ENCODE results near the gene EPHB6. TPM values are rescaled to one million over a fixed set of nuclear protein-coding genes. Genes with fewer than 3 reads are reported as not detected.

EPHB6 gene
- total RNA-seq, 1 donor from 2014 or later, result 3.3 TPM

- no peak overlapping the region for H3K4me3 ChIP-seq (ENCODE audit: low read depth, low read length)
- TF ChIP-seq, protein P1, sequence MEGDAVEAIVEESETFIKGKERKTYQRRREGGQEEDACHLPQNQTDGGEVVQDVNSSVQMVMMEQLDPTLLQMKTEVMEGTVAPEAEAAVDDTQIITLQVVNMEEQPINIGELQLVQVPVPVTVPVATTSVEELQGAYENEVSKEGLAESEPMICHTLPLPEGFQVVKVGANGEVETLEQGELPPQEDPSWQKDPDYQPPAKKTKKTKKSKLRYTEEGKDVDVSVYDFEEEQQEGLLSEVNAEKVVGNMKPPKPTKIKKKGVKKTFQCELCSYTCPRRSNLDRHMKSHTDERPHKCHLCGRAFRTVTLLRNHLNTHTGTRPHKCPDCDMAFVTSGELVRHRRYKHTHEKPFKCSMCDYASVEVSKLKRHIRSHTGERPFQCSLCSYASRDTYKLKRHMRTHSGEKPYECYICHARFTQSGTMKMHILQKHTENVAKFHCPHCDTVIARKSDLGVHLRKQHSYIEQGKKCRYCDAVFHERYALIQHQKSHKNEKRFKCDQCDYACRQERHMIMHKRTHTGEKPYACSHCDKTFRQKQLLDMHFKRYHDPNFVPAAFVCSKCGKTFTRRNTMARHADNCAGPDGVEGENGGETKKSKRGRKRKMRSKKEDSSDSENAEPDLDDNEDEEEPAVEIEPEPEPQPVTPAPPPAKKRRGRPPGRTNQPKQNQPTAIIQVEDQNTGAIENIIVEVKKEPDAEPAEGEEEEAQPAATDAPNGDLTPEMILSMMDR (IDR thresholded peaks at IDR 0.05; ENCODE audit: insufficient read depth, low read length, poor library complexity, severe bottlenecking), result no peak
- H3K36me3 ChIP-seq (ENCODE audit: control insufficient read depth, insufficient read depth, low read length), result no peaks in the 10 kb centered on the region
- no peak for DNase-seq (ENCODE audit: low read depth)
- no peaks in the 10 kb centered on the region for H3K27me3 ChIP-seq (ENCODE audit: control insufficient read depth, insufficient read depth, low read length)
These were observed 41.6 kb upstream of the EPHB6 start for GRCh38 chr7:142813226-142813625.

- TF ChIP-seq, protein P1 (IDR thresholded peaks at IDR 0.05; ENCODE audit: insufficient read depth, low read length, poor library complexity, severe bottlenecking), result no peak
- no peak for DNase-seq (ENCODE audit: low read depth)
- H3K27me3 ChIP-seq (ENCODE audit: control insufficient read depth, insufficient read depth, low read length), result no peaks in the 10 kb centered on the region
- H3K36me3 ChIP-seq (ENCODE audit: control insufficient read depth, insufficient read depth, low read length), result no peaks in the 10 kb centered on the region
- H3K4me3 ChIP-seq (ENCODE audit: low read depth, low read length), result no peak overlapping the region
These were observed 41.2 kb upstream of the EPHB6 start for GRCh38 chr7:142813699-142814098.

- no peak for DNase-seq (ENCODE audit: low read depth)
- H3K27me3 ChIP-seq (ENCODE audit: control insufficient read depth, insufficient read depth, low read length), result no peaks in the 10 kb centered on the region
- H3K4me3 ChIP-seq (ENCODE audit: low read depth, low read length), result no peak overlapping the region
- TF ChIP-seq, protein P1 (IDR thresholded peaks at IDR 0.05; ENCODE audit: insufficient read depth, low read length, poor library complexity, severe bottlenecking), result no peak
- no peaks in the 10 kb centered on the region for H3K36me3 ChIP-seq (ENCODE audit: control insufficient read depth, insufficient read depth, low read length)
These were observed 40.4 kb upstream of the EPHB6 start for GRCh38 chr7:142814451-142814850.

- TF ChIP-seq, protein P1 (IDR thresholded peaks at IDR 0.05; ENCODE audit: insufficient read depth, low read length, poor library complexity, severe bottlenecking), result no peak
- H3K4me3 ChIP-seq (ENCODE audit: low read depth, low read length), result no peak overlapping the region
- no peaks in the 10 kb centered on the region for H3K36me3 ChIP-seq (ENCODE audit: control insufficient read depth, insufficient read depth, low read length)
- H3K27me3 ChIP-seq (ENCODE audit: control insufficient read depth, insufficient read depth, low read length), result no peaks in the 10 kb centered on the region
- no peak for DNase-seq (ENCODE audit: low read depth)
These were observed 39.7 kb upstream of the EPHB6 start for GRCh38 chr7:142815134-142815533.

DNA sequence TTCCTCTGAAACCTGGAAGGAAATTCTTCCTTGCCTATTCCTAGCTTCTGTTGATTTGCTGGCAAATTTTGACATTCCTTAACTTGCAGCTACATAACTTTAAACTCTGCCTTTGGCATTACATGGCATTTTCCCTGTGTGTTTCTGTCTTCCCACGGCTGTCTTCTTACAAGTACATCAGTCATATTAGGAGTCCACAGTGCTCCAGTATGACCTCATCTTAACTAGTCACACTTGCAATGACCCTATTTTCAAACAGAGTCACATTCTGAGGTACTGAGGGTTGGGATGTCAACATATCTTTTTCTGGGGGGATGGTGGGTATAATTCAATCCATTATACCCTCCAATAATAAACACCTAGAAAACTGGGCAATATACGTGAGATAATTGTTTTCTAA is 37.4 kb upstream of the EPHB6 start:
- Histone ChIP-seq H3K4me3 (ENCODE audit: low read depth, low read length) (no peak overlapping the region), H3K36me3 (ENCODE audit: control insufficient read depth, insufficient read depth, low read length) (no peaks in the 10 kb centered on the region), H3K27me3 (ENCODE audit: control insufficient read depth, insufficient read depth, low read length) (no peaks in the 10 kb centered on the region)
- TF ChIP-seq, protein P1 (IDR thresholded peaks at IDR 0.05; ENCODE audit: insufficient read depth, low read length, poor library complexity, severe bottlenecking), result no peak
- no peak for DNase-seq (ENCODE audit: low read depth)

GRCh38 chr7:142819530-142819929 is 35.3 kb upstream of the EPHB6 start:
- no peaks in the 10 kb centered on the region for H3K27me3 ChIP-seq (ENCODE audit: control insufficient read depth, insufficient read depth, low read length)
- no peak for DNase-seq (ENCODE audit: low read depth)
- no peaks in the 10 kb centered on the region for H3K36me3 ChIP-seq (ENCODE audit: control insufficient read depth, insufficient read depth, low read length)
- TF ChIP-seq, protein P1 (IDR thresholded peaks at IDR 0.05; ENCODE audit: insufficient read depth, low read length, poor library complexity, severe bottlenecking), result no peak
- H3K4me3 ChIP-seq (ENCODE audit: low read depth, low read length), result no peak overlapping the region

Data from kidney epithelial cell (primary cell).